SU-DHL-6 (cell line): ENCODE data around the gene ITPRIP.

Source experiments
- H2AFZ ChIP-seq: fragments of 200-600 bp; sonication (generic); 2 replicates; pipeline ENCODE4 v1.6.1; 2014; ENCODE audit warnings: low read depth, mild to moderate bottlenecking, moderate library complexity, mixed read lengths, antibody characterized with exemption, low read length; ENCODE audit not compliant: severe bottlenecking
- H3F3A ChIP-seq: fragments of 200-600 bp; shearing (Covaris generic); 2 replicates; pipeline ENCODE4 v1.6.0; 2016; ENCODE audit warnings: antibody characterized with exemption, mild to moderate bottlenecking; ENCODE audit not compliant: insufficient read depth
- H3K27ac ChIP-seq: fragments of 200-600 bp; sonication (generic); 2 replicates; pipeline ENCODE4 v1.5.1; 2016; ENCODE audit warnings: low read depth, mild to moderate bottlenecking, low read length, moderate library complexity, mixed read lengths
- H3K27me3 ChIP-seq: fragments of 200-600 bp; sonication (generic), shearing (Covaris generic); 2 replicates; pipeline ENCODE4 v1.6.0; 2014; ENCODE audit warnings: mild to moderate bottlenecking, low read length
- H3K36me3 ChIP-seq: fragments of 200-600 bp; sonication (generic); 2 replicates; pipeline ENCODE4 v1.6.1; 2014; ENCODE audit warnings: mild to moderate bottlenecking, low read length, mixed read lengths
- H3K4me2 ChIP-seq: fragments of 300-600, 200-600 bp; shearing (Covaris generic), sonication (generic); 2 replicates; pipeline ENCODE4 v1.6.0; 2014; ENCODE audit warnings: low read length, low read depth, mild to moderate bottlenecking; ENCODE audit not compliant: poor library complexity, severe bottlenecking
- H3K4me3 ChIP-seq: fragments of 200-600 bp; sonication (generic); 2 replicates; pipeline ENCODE4 v1.5.1; 2014; ENCODE audit warnings: antibody characterized with exemption, low read length, mild to moderate bottlenecking, mixed read lengths; ENCODE audit not compliant: insufficient read depth, poor library complexity, severe bottlenecking
- H3K79me2 ChIP-seq: fragments of 200-600 bp; sonication (generic); 2 replicates; pipeline ENCODE4 v1.6.1; 2014; ENCODE audit warnings: mild to moderate bottlenecking, low read length, moderate library complexity; ENCODE audit not compliant: insufficient read depth
- H3K9ac ChIP-seq: fragments of 200-600 bp; sonication (generic); 2 replicates; pipeline ENCODE4 v1.7.0; 2014; ENCODE audit warnings: mild to moderate bottlenecking, low read length
- H3K9me2 ChIP-seq: fragments of 200-600 bp; sonication (generic); replicated peaks from 2 replicates; pipeline ENCODE4 v1.6.1; 2014; ENCODE audit warnings: low read length; ENCODE audit not compliant: insufficient read depth
- H3K9me3 ChIP-seq: fragments of 200-600 bp; sonication (generic); 2 replicates; pipeline ENCODE4 v1.6.1; 2014; ENCODE audit warnings: low read length, mixed read lengths; ENCODE audit not compliant: insufficient read depth
- H4K20me1 ChIP-seq: fragments of 200-600 bp; sonication (generic); 2 replicates; pipeline ENCODE4 v1.6.1; 2014; ENCODE audit warnings: low read depth, mild to moderate bottlenecking, antibody characterized with exemption, low read length, moderate library complexity, mixed read lengths
- EZH2phosphoT487 ChIP-seq: fragments of 200-600 bp; sonication (generic), shearing (Covaris generic); conservative IDR thresholded peaks from 2 replicates; pipeline ENCODE4 v1.6.1; 2018; ENCODE audit warnings: mild to moderate bottlenecking, antibody characterized with exemption, low read length, moderate library complexity, mixed read lengths
- TF ChIP-seq, protein P1 (sequence below): fragments of 200-600 bp; sonication (generic); IDR thresholded peaks from one replicate; pipeline ENCODE4 v1.5.1; 2017; ENCODE audit warnings: antibody characterized with exemption, mild to moderate bottlenecking, low read length, moderate library complexity; ENCODE audit not compliant: insufficient read depth, poor library complexity, severe bottlenecking

The ITPRIP gene

DNA sequence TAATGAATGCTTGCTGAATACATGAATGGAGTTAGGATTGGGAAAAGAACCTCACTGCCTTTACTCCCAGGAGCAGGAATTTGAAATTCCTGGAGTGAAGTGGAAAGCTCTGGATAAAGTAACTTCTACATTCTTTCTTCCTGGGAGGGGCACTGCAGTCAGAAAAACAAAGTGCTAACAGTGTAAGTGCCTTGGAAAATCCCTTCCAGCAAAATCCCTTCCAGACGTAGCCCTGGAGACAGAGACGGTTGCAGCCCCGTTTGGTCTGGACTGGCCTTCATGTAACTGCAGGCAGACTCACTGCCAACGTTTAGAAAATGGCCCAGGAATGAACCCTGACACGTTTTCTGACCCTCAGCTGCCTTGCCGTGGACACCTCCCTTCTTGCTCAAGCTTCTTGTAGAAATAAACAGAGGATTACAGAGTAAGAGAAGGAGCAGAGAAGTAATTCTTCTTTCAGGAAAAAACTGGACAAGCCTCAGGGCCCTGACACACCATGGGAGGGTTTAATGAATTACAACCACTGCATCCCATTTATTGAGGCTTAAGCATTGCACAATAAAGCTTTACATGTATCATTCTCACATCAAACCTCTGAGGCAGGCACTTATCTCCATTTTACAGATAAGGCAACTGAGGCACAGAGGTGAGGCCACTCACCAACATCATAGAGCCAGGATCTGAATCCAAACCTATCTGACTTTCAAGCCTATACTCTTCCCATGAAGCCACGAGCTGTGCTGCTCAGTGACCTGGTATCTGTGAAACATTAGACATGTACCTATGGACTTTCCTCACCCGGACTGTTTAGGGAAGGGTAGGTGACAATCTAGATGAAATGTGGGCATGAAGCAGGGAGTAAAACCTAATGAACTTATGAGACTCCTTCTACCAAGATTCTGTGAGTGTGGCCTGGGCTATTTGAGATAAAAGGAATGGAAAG, 7.8 kb downstream of the ITPRIP start:
- H3K9me2 ChIP-seq = no peaks in the 10 kb centered on the region
- no peaks in the 10 kb centered on the region for H3F3A ChIP-seq
- H2AFZ ChIP-seq = no peak overlapping the region
- no peaks in the 10 kb centered on the region for H3K27me3 ChIP-seq
- H4K20me1 ChIP-seq = peaks cover 27% of the 10 kb centered on the region; the same call in 1 of the 2 replicates
- H3K4me3 ChIP-seq = no peak overlapping the region
- H3K36me3 ChIP-seq = no peaks in the 10 kb centered on the region
- peaks cover 96% of the 10 kb centered on the region for H3K79me2 ChIP-seq
- no peak overlapping the region for H3K4me2 ChIP-seq
- TF ChIP-seq, protein P1, sequence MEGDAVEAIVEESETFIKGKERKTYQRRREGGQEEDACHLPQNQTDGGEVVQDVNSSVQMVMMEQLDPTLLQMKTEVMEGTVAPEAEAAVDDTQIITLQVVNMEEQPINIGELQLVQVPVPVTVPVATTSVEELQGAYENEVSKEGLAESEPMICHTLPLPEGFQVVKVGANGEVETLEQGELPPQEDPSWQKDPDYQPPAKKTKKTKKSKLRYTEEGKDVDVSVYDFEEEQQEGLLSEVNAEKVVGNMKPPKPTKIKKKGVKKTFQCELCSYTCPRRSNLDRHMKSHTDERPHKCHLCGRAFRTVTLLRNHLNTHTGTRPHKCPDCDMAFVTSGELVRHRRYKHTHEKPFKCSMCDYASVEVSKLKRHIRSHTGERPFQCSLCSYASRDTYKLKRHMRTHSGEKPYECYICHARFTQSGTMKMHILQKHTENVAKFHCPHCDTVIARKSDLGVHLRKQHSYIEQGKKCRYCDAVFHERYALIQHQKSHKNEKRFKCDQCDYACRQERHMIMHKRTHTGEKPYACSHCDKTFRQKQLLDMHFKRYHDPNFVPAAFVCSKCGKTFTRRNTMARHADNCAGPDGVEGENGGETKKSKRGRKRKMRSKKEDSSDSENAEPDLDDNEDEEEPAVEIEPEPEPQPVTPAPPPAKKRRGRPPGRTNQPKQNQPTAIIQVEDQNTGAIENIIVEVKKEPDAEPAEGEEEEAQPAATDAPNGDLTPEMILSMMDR = no peak
- TF ChIP-seq EZH2phosphoT487 = no peak
- no peak overlapping the region for H3K27ac ChIP-seq
- H3K9me3 ChIP-seq = no peaks in the 10 kb centered on the region
- H3K9ac ChIP-seq = no peak overlapping the region

DNA sequence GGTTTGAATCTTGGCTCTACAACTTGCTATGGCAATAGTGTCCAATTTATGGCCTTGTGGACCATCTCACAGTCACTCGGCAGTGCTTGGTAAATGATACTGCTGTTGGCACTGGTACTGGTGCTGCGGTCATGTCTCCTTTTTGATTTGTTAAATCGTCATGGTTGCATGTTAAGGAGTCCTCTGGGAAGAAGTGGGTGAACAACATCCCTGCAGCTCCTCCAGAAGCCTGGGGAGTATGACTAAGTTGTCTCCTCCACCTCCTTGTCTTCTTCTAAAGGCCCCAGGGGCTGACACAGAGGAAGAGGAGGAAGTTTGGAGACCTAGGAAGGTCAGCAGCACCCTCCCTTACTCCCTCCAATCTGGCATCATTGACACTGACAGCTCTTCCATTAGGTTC, 8.5 kb downstream of the ITPRIP start:
- no peak overlapping the region for H2AFZ ChIP-seq
- no peaks in the 10 kb centered on the region for H3K9me3 ChIP-seq
- no peaks in the 10 kb centered on the region for H3K9me2 ChIP-seq
- no peaks in the 10 kb centered on the region for H3K36me3 ChIP-seq
- peaks cover 20% of the 10 kb centered on the region; the same call in 1 of the 2 replicates for H4K20me1 ChIP-seq
- no peak overlapping the region for H3K4me3 ChIP-seq
- H3K27ac ChIP-seq = no peak overlapping the region
- peaks cover 96% of the 10 kb centered on the region for H3K79me2 ChIP-seq
- H3K27me3 ChIP-seq = no peaks in the 10 kb centered on the region
- H3K4me2 ChIP-seq = no peak overlapping the region
- no peak overlapping the region for H3K9ac ChIP-seq
- no peaks in the 10 kb centered on the region for H3F3A ChIP-seq
- TF ChIP-seq, protein P1 = no peak
- no peak for TF ChIP-seq EZH2phosphoT487

DNA sequence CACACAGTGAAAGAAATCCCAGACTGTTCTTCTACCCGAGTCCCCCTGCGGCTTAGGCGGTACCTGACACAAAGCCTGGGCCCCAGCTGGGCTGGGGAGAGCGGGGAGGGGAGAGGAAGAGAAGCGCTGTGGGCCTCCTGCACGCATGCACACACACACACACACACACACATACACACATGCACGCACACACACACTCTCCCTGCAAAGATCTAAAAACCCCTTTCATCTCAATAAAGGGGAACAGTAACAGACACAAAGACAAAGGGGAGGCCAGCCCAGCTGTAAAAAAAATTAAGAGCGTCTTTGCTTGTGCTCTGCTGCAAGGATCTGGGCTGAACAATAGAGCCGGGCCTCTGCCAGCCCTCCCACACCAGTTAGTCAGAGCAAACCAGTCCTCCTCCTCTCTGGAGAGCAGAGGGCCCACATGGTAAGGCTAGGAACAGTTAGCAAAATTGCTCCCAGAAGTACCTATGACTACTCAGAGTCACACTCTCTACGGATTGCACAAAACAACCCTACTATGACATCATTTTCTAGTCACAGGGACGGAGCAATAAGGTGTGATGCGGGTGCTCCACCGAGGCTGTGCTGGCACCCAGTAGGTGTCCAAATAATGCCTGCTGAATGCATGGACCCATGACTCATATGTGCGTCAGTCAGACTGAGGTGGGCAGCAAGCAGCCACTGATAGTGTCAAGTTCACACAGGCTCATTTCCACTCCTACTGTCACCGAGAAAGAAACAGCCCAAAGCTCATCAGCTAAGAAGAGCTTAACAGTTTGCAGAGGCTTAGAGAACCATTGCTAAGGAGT, 9.2 kb downstream of the ITPRIP start:
- Histone ChIP-seq H3K4me2 (no peak overlapping the region), H3K4me3 (no peak overlapping the region), H2AFZ (no peak overlapping the region), H3K79me2 (peaks cover 91% of the 10 kb centered on the region), H3K9me3 (no peaks in the 10 kb centered on the region), H3K9ac (no peak overlapping the region), H3K27me3 (no peaks in the 10 kb centered on the region), H3K36me3 (no peaks in the 10 kb centered on the region), H3K27ac (no peak overlapping the region), H3K9me2 (no peaks in the 10 kb centered on the region), H4K20me1 (peaks cover 17% of the 10 kb centered on the region; the same call in 1 of the 2 replicates), H3F3A (no peaks in the 10 kb centered on the region)
- TF ChIP-seq, protein P1 = no peak
- no peak for TF ChIP-seq EZH2phosphoT487
